OCI-LY7 (cell line): Measurements from ENCODE around the gene ALOXE3. TPM values are rescaled to one million over a fixed set of nuclear protein-coding genes. Genes with fewer than 3 reads are reported as not detected.

Source experiments
- BruUV-seq: library from RNA; stranded (reverse); fragments of 400-500 nt; replicated peaks from 2 replicates; lab custom pipeline; 2021; lab: Mats Ljungman, UMichigan
- CTCF ChIA-PET: fragments of 300-600 bp; sonication (Branson Sonifier 250); formaldehyde crosslinking; loops from one replicate; lab custom pipeline; 2022; ENCODE audit warnings: antibody characterized with exemption; ENCODE audit not compliant: unreplicated experiment; lab: Charles Lee
- POLR2A ChIA-PET: fragments of 300-600 bp; sonication (Branson Sonifier 250); formaldehyde crosslinking; loops from one replicate; lab custom pipeline; 2022; ENCODE audit warnings: antibody characterized with exemption; lab: Charles Lee
- DNase-seq: peaks from one replicate; pipeline ENCODE4 v3.0.0-alpha.2; 2015; ENCODE audit warnings: low spot score
- H2AFZ ChIP-seq: fragments of 200-600 bp; sonication (generic), shearing (Covaris generic); 2 replicates; pipeline ENCODE4 v1.6.1; 2014; ENCODE audit warnings: mild to moderate bottlenecking, antibody characterized with exemption, low read length, moderate library complexity
- H3K27ac ChIP-seq: fragments of 200-600 bp; sonication (generic); 2 replicates; pipeline ENCODE4 v1.5.1; 2014; ENCODE audit warnings: mixed run types, low read depth, mild to moderate bottlenecking, moderate library complexity, low read length, inconsistent platforms; ENCODE audit not compliant: poor library complexity, severe bottlenecking
- H3K36me3 ChIP-seq: fragments of 200-600 bp; sonication (generic); 2 replicates; pipeline ENCODE4 v1.6.1; 2014; ENCODE audit warnings: mild to moderate bottlenecking, antibody characterized with exemption, low read length, moderate library complexity, mixed read lengths; ENCODE audit not compliant: insufficient read depth
- H3K4me1 ChIP-seq: fragments of 200-600 bp; sonication (generic); 2 replicates; pipeline ENCODE4 v1.5.1; 2014; ENCODE audit warnings: mild to moderate bottlenecking, low read length; ENCODE audit not compliant: insufficient read depth, poor library complexity, severe bottlenecking
- H3K4me2 ChIP-seq: fragments of 200-600 bp; sonication (generic); 2 replicates; pipeline ENCODE4 v1.6.1; 2014; ENCODE audit warnings: mild to moderate bottlenecking, low read length
- H3K4me3 ChIP-seq: fragments of 200-600 bp; sonication (generic); 2 replicates; pipeline ENCODE4 v1.5.1; 2014; ENCODE audit warnings: mild to moderate bottlenecking, low read depth, low read length; ENCODE audit not compliant: poor library complexity, severe bottlenecking
- H3K79me2 ChIP-seq: fragments of 200-600 bp; sonication (generic); 2 replicates; pipeline ENCODE4 v1.6.1; 2016; ENCODE audit warnings: low read depth, mild to moderate bottlenecking, low read length, moderate library complexity, mixed read lengths; ENCODE audit not compliant: insufficient read depth
- H3K9me2 ChIP-seq: fragments of 200-600 bp; sonication (generic); 2 replicates; pipeline ENCODE4 v1.6.1; 2016; ENCODE audit warnings: mild to moderate bottlenecking, low read length, mixed read lengths; ENCODE audit not compliant: insufficient read depth
- H3K9me3 ChIP-seq: fragments of 200-600 bp; sonication (generic); 2 replicates; pipeline ENCODE4 v1.6.1; 2014; ENCODE audit warnings: mild to moderate bottlenecking, mixed run types, low read length, mixed read lengths
- H4K20me1 ChIP-seq: fragments of 200-600 bp; sonication (generic); 2 replicates; pipeline ENCODE4 v1.6.1; 2014; ENCODE audit warnings: mild to moderate bottlenecking, antibody characterized with exemption, low read length, moderate library complexity, mixed read lengths; ENCODE audit not compliant: insufficient read depth
- CTCF ChIP-seq: fragments of 200-600 bp; sonication (generic); conservative IDR thresholded peaks from 2 replicates; pipeline ENCODE4 v1.5.1; 2014; ENCODE audit warnings: mild to moderate bottlenecking, antibody characterized with exemption, low read length, moderate library complexity, mixed read lengths
- EZH2phosphoT487 ChIP-seq: fragments of 200-600 bp; sonication (generic); IDR thresholded peaks from 2 replicates; pipeline ENCODE4 v1.6.1; 2018; ENCODE audit warnings: low read depth, borderline replicate concordance, mild to moderate bottlenecking, mixed run types, antibody characterized with exemption, low read length, moderate library complexity, mixed read lengths
- intact Hi-C: fragments of 100-400 bp; cut with micrococcal nuclease; formaldehyde crosslinking; loops from one replicate; pipeline ENCODE4 v1.10.0; 2022; ENCODE audit not compliant: unreplicated experiment
- total RNA-seq, 2 experiments: library from RNA; depleted of rRNA in 1 of 2; stranded (reverse); fragments of >200 nt in 1 of 2; shearing (Covaris generic) in 1 of 2; gene quantifications; 2 replicates each; pipeline ENCODE4 v1.2.3, GENCODE V29; 2014 to 2022

Gene ALOXE3
- total RNA-seq, 2 experiments from 2014 or later: 0.10 TPM; not detected in 1

GRCh38 chr17:8142158-8142886, 24.0 kb upstream of the ALOXE3 start:
- Histone ChIP-seq H3K27ac (no peak overlapping the region), H3K4me1 (peaks cover 16% of the 10 kb centered on the region), H3K9me2 (no peaks in the 10 kb centered on the region), H3K9me3 (no peaks in the 10 kb centered on the region), H2AFZ (no peak overlapping the region), H4K20me1 (no peaks in the 10 kb centered on the region), H3K79me2 (no peaks in the 10 kb centered on the region), H3K4me3 (no peak overlapping the region), H3K36me3 (peaks cover 59% of the 10 kb centered on the region), H3K4me2 (no peak overlapping the region)
- CTCF ChIA-PET: no interaction called here
- DNase-seq: no peak
- BruUV-seq: no TSS peak
- intact Hi-C loops: no loop called here
- POLR2A ChIA-PET: no interaction called here
- TF ChIP-seq CTCF (no peak), EZH2phosphoT487 (no peak)

- no peak overlapping the region for H3K4me3 ChIP-seq
- H2AFZ ChIP-seq: no peak overlapping the region
- no peak overlapping the region for H3K27ac ChIP-seq
- H3K9me3 ChIP-seq: no peaks in the 10 kb centered on the region
- ChIA-PET CTCF (no interaction called here), POLR2A (interaction anchor here (0.8 to 1.4 kb wide), 2 partner anchors 9 kb away, joined by 3 to 4 read pairs; no protein-coding TSS in a partner anchor)
- peaks cover 18% of the 10 kb centered on the region for H3K4me1 ChIP-seq
- no peak for DNase-seq
- intact Hi-C loops: no loop called here
- H3K36me3 ChIP-seq: peaks cover 54% of the 10 kb centered on the region
- BruUV-seq: no TSS peak
- no peaks in the 10 kb centered on the region for H3K79me2 ChIP-seq
- TF ChIP-seq EZH2phosphoT487 (no peak), CTCF (no peak)
- no peaks in the 10 kb centered on the region for H4K20me1 ChIP-seq
- H3K4me2 ChIP-seq: no peak overlapping the region
- no peaks in the 10 kb centered on the region for H3K9me2 ChIP-seq
Observed at GRCh38 chr17:8141741-8142140, 23.4 kb upstream of the ALOXE3 start.

GRCh38 chr17:8141045-8141444, 22.7 kb upstream of the ALOXE3 start:
- CTCF ChIA-PET: no interaction called here
- intact Hi-C loops: no loop called here
- H2AFZ ChIP-seq: no peak overlapping the region
- no peak for DNase-seq
- no TSS peak for BruUV-seq
- no peak overlapping the region for H3K4me3 ChIP-seq
- peaks cover 18% of the 10 kb centered on the region for H3K4me1 ChIP-seq
- H3K79me2 ChIP-seq: no peaks in the 10 kb centered on the region
- POLR2A ChIA-PET: interaction anchor here (0.8 to 1.4 kb wide), 2 partner anchors 9 to 10 kb away, joined by 3 to 4 read pairs; no protein-coding TSS in a partner anchor
- no peak overlapping the region for H3K4me2 ChIP-seq
- peaks cover 47% of the 10 kb centered on the region for H3K36me3 ChIP-seq
- no peaks in the 10 kb centered on the region for H4K20me1 ChIP-seq
- no peaks in the 10 kb centered on the region for H3K9me3 ChIP-seq
- H3K9me2 ChIP-seq: no peaks in the 10 kb centered on the region
- no peak overlapping the region for H3K27ac ChIP-seq
- TF ChIP-seq CTCF (no peak), EZH2phosphoT487 (no peak)
